T-helper 1 cell treated with Interleukin-12 subunit alpha and Interleukin-12 subunit beta and Interleukin-4 antibody, amounts not matched to agents 30 ng/mL and 1 ng/mL, for 36 hours (primary cell): ENCODE results near the gene CRYBB3. TPM values are rescaled to one million over a fixed set of nuclear protein-coding genes. Genes with fewer than 3 reads are reported as not detected.
"Not testable (repeated sequence)": the region's sequence is repeated elsewhere in the genome, so short reads cannot be mapped to it uniquely, and the experiment has no call there.

Source experiments
- intact Hi-C: fragments of 100-400 bp; cut with micrococcal nuclease; formaldehyde crosslinking; loops from one replicate; pipeline ENCODE4 v1.15.1; 2024
- total RNA-seq: library from RNA; stranded (reverse); gene quantifications from 2 replicates; pipeline ENCODE4 v1.2.3, GENCODE V29; 2022

CRYBB3 gene
- total RNA-seq, 1 donor from 2014 or later = not detected

DNA sequence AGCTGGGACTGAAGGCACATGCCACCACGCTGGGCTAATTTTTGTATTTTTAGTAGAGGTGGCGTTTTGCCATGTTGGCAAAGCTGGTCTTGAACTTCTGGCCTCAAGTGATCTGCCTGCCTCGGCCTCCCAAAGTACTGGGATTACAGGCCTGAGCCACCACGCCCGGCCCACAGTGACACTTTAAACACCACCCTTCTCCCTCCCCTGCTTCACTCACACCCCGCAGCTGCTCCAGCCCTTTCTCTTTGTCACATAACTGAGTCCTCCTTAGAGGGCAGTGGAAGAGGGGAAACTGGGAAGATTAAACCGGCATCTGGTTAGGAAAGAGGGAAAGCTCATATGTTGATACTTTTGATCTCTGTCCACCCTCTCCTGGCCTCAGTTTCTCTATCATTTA, 4.9 kb downstream of the CRYBB3 start:
- intact Hi-C loops = not testable (repeated sequence)

DNA sequence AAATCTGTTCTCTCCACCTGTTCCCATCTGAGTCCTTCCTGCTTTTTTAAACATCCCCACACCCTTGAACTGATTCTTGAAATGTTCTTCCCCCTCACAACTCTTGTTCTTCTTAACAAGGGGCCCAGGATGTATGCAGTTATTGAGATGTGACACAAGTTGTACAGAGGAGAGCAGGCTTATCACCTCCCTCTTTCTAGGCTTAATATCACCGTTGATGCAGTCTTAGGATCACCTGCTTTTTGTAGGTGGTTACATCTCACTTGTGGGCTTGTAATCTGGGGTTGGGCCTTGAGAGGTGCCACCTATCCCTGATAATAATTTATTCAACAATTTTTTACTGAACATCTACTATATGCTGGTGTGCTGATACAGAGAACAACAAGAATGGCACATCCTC, 6.2 kb downstream of the CRYBB3 start:
- intact Hi-C loops = no loop called here

DNA sequence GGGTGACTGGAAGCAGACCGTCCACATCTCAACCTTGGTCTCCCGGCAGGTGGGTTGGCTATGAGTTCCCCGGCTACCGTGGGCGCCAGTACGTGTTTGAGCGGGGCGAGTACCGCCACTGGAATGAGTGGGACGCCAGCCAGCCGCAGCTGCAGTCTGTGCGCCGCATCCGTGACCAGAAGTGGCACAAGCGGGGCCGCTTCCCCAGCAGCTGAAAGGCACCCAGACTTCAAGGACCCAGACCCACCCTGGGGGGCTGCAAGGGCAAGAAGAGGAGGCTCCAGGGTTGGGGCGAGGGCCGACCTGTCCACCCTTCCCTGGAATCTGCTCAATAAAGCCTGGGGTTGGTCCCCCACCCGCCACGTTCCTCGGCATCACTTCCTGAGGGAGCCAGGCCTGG, 7.3 kb downstream of the CRYBB3 start:
- intact Hi-C loops = no loop called here

DNA sequence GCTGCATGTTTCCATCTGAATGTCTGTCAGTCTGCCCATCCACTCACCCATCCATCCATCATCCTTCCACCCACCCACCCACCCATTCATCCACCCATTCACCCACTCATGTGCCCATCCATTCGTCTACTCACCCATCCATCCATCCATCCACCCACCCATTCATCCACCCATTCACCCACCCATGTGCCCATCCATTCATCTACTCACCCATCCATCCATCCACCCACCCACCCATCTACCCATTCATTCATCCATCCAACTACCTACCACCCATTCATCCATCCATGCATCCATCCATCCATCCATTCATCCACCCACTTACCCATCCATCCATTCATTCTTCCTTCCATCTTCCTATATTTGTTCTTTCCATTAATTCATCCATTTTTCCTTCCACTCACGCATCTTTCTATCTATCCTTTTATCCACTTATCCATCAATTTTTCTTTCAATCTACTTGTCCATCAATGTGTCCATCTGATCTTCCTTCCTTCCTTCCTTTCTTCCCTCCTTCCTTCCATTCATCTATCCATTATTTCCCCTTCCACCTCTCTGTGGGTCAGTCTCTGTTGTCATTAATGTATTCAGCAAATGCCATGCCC, 8.0 kb downstream of the CRYBB3 start:
- intact Hi-C loops = no loop called here

DNA sequence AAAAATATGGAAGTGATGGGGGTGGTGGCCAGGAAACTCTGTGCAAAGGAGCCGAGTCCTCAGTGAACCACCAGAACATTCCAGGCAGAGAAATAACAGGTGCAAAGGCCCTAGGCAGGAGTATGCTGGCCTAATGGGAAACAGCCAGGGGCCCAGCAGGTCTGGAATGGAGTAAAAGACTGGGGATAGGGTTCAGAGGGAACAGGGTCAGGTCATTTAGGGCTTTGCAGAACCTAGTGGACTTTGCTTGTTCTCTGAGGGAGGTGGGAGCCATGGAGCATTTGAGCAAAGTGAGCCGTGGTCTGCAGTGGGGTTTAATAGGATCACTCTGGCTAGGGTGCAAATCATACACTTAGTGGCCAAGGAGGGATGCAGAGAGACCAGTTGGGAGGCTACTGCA, 8.7 kb downstream of the CRYBB3 start:
- intact Hi-C loops = no loop called here

DNA sequence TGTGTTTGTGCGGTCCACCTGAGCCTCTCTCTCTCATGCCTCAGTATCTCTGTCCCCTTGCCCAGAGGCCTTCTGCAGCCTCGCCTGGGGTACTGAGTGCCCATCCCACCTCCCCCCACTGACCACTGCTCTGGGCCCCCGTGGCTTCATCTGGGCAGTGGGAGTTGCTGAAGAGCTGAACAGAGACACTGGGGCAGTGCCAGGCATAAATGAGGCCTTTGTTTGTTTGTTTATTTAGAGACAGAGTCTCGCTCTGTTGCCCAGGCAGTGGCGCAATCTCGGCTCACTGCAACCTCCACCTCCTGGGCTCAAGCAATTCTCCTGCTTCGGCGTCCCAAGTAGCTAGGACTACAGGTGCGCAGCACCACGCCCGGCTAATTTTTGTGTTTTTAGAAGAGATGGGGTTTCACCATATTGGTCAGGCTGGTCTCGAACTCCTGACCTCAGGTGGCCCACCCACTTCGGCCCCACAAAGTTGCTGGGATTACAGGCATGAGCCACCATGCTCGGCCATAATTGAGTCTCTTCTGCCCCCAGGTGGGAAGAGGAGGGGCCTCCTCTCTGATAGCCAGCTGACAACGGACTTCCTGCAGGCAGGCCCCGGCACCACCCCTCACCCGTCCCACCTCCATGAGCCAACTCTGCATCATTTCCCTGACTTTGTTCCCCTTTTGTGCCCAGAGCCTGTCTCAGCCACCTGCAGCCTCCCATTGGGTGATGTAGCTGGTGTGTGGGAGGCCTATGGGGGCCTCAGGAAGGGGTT, 9.3 kb downstream of the CRYBB3 start:
- intact Hi-C loops = no loop called here

DNA sequence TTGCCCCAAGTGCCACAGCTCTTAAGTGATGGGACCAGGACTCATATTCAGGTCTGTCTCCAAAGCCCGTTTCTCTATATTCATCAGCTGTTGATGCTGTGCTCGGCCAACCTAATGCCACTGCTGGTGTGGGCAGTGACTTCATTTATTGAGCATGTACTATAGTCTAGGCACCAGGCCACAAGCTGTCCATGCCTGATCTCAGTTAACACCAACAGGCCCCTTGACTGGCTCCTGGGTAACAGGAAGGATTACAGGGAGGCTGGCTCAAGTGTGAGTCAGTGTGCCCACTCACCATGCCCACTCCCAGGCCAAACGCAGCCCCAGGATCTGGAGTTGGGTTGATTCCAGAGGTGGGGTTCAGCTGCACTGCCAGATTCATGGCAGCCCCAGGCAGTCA, 11.1 kb downstream of the CRYBB3 start:
- intact Hi-C loops = no loop called here

DNA sequence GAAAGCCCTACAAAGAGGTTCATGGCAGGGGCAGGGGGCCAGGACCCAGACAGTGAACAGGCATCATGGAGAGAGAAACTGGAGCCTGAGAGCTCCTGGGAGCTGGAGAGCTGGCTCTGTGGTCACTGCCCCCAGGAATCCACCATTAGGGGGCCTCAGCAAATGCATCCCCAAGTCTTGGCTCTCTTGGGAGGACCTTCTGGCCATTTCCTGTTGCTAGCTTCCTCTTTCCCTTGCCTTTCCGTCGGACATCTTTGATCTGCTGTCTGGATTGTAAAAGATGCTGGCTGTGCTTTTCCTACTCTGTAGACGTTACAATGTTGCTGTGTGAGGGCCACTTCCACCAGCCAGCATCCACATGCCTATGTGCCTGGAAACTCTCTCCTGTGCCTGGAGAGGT, 12.7 kb downstream of the CRYBB3 start:
- intact Hi-C loops = no loop called here

DNA sequence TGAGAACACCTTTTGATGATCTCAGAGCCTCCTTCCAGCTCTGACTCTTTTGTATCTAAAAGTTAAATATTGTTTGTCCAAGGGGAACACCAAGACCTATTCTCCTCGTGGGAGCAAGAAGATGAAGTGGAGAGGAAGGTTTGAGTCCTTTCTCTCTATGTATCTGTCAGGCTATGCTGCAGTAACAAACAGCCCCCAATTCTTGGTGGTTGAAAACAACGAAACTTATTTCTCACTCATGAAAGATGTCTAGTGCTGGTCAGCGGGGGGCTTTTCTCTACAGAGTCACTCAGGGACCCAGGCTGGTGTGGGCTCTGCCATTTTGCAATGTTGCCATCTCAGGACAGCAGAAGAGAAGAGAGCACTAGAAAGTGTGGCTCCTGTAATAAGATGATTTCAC, 13.6 kb downstream of the CRYBB3 start:
- intact Hi-C loops = no loop called here

DNA sequence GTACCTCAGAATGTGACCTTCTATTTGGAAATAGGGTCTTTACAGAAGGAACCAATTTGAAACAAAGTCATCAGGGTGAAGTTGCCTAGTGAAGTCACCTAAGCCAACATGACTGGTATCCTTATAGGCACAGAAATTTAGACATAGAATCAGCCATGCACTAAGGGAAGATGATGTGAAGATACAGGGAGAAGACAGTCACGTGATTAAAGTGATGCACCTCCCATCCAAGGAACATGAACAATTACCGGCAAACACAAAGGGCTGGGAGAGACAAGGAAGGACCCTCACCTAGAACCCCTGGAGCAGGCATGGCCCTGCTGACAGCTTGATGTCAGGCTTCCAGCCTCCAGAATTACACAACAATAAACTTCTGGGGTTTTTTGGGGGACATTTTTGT, 16.6 kb downstream of the CRYBB3 start:
- intact Hi-C loops = no loop called here

DNA sequence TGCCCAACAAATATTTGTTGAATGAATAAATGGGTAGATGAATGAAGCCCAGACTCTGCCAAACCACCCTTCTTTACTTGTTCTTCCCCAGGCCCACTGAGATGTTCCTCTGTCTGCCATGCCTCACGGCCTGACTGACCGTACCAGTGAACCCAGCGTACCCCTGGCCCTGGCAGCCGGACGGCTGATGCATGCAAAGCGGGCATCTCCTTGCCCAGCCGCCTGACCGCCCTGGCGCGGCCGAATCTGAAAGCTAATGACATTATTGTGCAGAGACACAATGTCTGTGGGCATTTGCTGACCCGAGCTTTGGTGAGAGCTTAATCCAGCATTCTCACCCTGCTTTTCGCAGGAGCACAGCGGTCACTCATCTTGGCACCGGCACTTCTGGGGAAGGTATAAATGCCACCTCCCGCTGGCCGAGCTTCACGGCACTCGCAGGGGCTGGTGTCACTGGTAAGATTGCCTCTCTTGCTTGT, 19.6 kb downstream of the CRYBB3 start, which contains the start of gene CRYBB2:
Gene CRYBB2 (plus strand): TSS at position 429 of the 479 bp plus-strand sequence. CDS start 1,791 bp downstream, outside the sequence.
- intact Hi-C loops = no loop called here

DNA sequence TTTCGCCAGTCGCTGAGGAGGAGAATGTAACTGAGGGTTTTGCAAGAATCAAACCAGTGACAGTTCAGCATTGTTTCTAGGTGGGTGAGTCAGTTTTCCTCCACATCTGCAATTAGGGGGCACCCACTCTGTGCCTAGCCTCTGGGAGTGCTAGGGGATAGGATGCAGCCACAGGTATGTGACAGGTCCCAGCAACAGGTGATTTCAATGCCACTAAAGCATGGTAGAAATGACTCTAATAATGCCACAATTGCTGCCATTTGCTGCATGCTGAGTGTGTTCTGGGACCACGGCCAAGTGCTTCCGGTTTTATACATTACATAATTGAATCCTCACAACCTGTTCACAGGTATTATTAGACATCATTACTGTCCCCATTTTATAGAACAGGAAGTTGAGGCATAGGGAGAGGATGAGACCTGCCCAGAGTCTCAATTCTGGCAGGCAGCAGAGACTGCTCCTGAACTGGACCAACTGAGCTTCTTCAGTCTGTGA, 20.3 kb downstream of the CRYBB3 start:
- intact Hi-C loops = no loop called here

DNA sequence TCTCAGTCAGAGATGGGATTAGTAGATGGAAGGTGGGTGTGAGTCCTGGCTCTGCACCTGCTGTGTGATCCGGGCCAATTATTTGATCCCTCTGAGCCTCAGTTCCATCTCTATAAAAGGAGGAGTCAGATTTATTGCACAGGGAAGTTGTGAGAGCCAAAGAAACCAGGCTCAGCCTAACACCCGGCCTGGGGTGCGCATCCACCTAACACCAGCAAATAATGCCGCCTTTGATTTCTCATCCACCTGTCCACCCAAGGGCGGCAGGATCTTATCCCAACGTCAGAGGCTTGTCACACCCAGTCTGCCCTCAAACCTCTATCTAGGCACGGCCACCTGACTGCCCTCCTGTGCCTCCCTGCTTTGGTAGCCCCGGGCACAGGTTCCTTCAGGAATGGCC, 22.1 kb downstream of the CRYBB3 start:
- intact Hi-C loops = no loop called here

DNA sequence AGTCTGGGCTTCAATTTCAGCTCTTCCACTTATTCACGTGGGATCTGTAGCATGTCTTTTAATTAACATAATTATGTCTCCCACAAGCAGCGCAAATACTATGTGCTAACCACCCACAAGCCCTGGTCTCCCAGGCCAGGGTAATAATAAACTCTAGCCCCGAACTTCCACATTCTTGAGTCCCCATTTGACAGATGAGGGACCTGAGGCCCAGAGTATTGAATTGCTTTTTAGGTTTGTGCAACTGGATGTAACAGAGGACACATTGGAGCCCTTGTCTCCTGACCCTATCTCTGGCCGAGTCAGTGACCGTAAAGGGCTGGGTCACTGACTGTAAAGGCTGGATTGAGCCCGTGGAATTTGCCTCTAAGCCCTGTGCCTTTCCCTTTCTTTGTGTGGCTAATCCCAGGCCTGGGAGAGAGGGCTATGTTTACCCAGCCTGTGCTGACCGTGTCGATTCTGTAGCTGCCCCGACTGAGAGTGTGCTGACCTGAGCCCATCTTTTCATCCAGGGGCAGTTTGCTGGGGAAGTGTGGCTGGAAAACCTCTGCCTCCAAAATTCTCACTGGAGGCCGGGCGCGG, 23.7 kb downstream of the CRYBB3 start:
- intact Hi-C loops = no loop called here

DNA sequence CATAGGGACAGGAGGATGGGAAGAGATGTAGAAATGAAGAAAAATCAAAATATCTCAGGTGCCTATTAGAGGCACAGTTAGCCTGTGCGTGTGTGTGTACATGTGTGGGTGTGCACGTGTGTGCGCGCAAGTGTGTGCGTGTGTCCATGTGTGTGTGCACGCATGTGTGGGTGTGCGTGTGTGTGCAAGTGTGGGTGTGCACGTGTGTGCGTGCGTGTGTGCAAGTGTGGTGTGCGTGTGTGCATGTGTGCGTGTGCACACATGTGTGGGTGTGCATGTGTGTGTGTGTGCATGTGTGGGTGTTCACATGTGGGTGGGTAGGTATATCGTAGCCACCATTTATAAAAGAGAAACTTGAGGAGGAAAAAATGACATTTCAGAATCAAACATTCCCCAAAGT, 29.2 kb downstream of the CRYBB3 start:
- intact Hi-C loops = no loop called here

DNA sequence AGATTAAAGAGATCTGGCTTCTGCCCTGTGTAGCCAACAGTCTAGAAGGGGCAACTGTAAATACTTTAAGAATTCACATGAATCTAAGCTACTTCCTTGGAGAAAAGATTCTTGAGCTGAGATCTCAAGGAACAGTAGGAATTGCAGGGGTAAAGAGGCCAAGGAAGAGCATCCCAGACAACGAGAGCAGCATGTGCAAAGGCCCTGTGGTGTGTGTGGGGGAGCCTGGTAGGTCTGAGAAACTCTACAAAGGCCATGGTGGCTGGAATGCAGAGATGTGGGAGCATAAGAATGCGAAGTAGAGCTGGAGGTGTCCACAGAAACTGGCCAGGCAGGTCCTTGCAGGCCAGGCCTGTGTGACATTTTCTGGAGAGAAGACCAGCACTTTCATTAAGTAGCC, 31.1 kb downstream of the CRYBB3 start:
- intact Hi-C loops = not testable (repeated sequence)

DNA sequence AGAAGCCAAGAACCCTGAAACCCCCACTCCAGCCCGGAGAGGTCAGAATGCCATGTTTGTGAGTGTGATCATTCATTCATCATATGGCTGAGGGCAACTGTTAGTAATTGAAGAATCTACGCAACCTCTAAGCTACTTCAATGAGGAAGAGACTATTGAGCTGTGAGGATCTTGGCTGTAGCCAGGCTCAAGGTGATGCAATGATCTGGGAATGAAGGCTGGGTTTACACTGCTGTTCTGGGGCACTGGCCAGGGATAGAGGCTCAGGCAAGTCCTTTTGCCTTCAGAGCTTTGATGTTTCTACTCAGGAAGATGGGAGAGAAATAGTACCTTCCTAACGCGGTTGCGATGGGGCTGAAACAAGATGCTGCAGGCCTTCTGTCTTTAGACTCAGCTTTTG, 32.6 kb downstream of the CRYBB3 start:
- intact Hi-C loops = no loop called here

DNA sequence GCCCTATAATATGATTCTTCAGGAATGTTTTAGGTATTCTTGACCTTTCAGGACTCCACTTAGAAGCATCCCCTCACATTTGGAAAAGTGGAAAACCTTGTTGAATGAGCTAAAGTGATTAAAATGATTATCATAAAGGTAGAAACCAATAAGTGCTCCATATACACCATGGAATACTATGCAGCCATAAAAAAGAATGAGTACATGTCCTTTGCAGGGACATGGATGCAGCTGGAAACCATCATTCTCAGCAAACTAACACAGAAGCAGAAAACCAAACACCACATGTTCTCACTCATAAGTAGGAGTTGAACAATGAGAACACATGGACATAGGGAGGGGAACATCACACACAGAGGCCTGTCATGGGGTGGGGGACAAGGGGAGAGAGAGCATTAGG, 34.0 kb downstream of the CRYBB3 start:
- intact Hi-C loops = loop anchor here (2.0 kb wide), 1 partner anchor 539 kb away; no protein-coding TSS in a partner anchor

DNA sequence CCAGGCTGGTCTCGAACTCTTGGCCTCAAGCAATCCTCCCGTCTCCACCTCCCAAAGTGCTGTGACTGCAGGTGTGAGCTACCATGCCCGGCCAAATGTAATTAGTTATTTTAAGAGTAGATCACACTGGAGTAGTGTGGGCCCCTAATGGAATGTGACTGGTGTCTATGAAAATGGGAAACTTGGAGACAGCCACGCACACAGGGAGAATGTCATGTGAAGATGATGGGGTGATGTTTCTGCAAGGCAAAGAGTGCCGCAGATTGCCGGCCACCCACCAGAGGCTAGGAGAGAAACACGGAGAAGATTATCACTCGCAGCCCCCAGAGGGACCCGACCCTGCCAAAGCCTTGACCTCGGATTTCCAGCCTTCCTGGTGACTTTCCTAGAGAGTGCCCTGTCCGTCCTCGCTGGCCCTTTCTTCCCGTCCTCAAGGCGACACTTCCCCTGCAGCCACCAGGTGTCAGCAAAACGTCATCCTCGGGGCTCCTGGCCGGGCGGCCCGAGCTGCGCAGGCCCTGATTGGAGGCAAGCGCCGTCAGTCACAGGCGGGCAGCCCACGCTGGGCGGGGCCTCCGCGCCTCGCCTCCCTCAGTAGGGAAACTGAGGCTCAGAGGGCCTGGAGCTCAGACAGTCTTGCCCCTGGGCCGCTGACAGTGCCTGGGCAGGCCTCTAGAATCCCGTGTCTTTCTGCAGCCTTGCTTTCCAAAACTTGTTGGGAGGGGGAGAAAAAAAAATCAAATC, 36.1 kb downstream of the CRYBB3 start:
- intact Hi-C loops = loop anchor here (2.0 kb wide), 1 partner anchor 537 kb away; no protein-coding TSS in a partner anchor

DNA sequence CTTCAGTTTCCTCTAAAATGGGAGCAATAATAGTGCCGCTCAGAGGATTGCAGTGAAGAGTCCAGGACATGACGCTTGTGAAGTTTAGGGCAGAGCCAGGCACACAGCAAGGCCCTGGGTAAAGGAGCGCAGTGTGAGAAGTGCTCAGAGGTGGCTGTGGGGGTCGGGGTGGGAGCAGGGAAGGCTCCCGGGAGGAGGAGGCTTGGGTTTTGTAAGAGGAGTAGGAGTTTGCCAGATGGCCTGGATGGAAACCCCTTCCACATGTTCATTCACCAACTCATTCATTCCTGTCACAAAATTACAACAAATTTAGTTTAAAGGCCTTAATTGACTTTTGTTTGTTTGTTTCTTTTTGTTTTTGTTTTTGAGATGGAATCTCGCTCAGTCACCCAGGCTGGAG, 36.8 kb downstream of the CRYBB3 start:
- intact Hi-C loops = no loop called here

DNA sequence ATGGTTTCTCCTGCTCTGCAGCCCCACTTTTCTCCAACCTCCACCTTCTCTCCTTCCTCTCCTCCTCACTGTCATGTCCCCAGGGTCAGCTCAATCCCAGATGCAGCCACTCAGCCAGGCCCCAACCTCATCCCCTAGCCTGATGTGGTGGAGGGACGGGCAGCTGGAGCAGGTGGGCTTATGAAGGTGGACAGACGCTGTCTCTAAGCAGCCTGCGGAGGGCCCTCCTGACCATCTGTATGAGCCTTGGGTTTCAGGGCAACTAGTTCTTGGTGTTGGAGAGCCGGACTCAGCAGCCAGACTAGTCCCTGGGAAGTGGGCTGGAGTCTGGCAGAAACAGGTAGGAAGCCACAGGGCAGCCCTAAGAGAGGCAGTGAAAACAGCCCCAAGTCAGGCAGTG, 37.8 kb downstream of the CRYBB3 start:
- intact Hi-C loops = no loop called here

DNA sequence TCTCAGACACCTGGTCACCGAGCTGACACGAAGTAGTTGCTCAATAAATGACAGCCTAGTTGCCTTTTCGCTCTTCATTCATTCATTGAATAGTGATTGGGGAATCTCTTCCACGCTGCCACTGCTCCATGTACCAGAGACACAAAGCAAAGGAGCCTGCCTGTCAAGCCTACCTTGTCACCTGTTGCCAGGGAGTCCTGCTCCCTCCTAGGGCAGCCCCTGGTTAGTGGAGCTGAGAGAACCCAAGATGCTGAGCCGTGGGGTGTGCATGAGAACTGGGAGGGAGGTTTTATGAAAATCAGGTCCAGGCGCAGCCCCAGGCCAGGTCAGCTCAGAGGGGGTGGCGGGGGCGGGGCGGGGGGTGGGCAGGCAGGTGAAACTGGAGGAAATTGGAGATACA, 38.4 kb downstream of the CRYBB3 start:
- intact Hi-C loops = not testable (repeated sequence)
